GM18517 (cell line): ENCODE measurements around the gene CKAP5.

Experiments used
- ATAC-seq: cut with Tn5 transposase; IDR thresholded peaks from one replicate; pipeline ENCODE4 v1.9.1; 2021; ENCODE audit warnings: mild to moderate bottlenecking, moderate library complexity; ENCODE audit not compliant: unreplicated experiment

Gene CKAP5

GRCh38 chr11:46776878-46777277, 69.2 kb downstream of the CKAP5 start:
- ATAC-seq = no peak

- no peak for ATAC-seq
Observed at GRCh38 chr11:46769636-46770221, 76.4 kb downstream of the CKAP5 start.

- ATAC-seq = no peak
Observed at GRCh38 chr11:46766656-46767055, 79.4 kb downstream of the CKAP5 start.

- ATAC-seq = no peak
Observed at GRCh38 chr11:46762248-46762647, 83.8 kb downstream of the CKAP5 start.

- ATAC-seq = no peak
Observed at GRCh38 chr11:46761807-46762206, 84.3 kb downstream of the CKAP5 start.

- ATAC-seq = no peak
Observed at GRCh38 chr11:46760429-46761128, 85.5 kb downstream of the CKAP5 start.

GRCh38 chr11:46759196-46759595, 86.9 kb downstream of the CKAP5 start:
- ATAC-seq = no peak

- ATAC-seq = no peak
Observed at GRCh38 chr11:46755962-46756361, 90.1 kb downstream of the CKAP5 start.

DNA sequence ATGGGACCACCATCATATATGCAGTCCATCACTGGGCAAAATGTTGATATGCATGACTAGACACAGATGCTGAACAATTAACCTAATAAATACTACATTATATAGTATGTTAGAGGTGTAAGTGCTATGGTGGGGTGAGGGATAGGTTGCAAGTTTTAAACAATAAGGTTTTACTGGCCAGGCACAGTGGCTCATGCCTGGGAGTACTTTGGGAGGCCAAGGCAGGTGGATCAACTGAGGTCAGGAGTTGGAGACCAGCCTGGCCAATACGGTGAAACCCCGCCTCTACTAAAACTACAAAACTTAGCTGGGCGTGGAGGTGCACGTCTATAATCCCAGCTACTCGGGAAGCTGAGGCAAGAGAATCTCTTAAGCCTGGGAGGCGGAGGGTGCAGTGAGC, 98.9 kb downstream of the CKAP5 start:
- ATAC-seq = no peak

DNA sequence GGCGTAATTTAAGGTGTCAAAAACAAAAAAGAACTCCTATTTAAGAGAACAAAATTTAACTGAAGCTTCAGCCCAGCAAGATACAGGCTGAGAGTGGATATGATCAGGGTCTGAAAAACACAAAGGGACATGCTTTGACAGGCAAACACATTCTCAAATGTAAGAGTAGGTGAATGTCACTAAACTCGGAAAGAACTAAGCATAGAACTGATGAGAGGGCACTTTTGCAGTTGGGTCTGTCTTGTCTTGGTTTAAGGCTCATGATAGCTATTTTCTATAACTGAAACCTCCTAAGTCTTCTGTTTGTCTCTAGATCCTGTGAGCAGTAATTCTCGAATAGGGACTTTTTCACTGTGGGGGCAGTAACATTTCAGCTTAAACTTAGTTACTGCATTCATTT, 100.1 kb downstream of the CKAP5 start:
- ATAC-seq = no peak

- no peak for ATAC-seq
Observed at GRCh38 chr11:46745328-46745727, 100.8 kb downstream of the CKAP5 start.

DNA sequence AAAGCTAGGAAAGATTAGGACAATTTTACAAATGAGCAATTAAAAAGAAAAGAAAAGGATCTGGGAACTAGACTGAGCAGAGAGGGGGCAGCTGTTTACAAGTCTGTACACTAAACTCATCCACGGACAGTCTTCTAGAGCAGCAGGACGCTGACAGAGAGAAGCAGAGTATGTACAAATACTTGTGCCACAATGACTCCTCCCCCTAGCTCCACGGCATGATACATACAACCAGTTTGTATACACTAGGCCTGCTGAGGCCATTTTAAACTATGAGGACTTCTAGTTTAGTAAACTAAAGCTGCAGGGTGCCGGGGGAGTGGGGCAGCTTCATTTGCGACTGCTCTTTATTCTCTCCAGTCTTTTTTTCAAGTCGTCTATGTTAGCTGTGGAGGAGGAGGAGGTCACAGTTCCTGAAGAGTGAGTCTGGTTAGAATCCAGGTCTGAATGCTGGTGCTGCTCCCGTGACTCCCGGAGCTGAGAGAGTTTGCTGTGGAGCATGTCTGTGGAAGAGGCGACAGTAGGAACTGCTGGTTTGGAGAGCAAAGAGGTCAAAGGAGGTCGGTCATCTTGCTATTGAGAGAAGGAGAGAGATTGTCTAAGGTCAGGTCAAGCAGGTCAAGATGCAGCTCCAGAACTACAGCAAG, 102.3 kb downstream of the CKAP5 start:
- ATAC-seq = no peak

DNA sequence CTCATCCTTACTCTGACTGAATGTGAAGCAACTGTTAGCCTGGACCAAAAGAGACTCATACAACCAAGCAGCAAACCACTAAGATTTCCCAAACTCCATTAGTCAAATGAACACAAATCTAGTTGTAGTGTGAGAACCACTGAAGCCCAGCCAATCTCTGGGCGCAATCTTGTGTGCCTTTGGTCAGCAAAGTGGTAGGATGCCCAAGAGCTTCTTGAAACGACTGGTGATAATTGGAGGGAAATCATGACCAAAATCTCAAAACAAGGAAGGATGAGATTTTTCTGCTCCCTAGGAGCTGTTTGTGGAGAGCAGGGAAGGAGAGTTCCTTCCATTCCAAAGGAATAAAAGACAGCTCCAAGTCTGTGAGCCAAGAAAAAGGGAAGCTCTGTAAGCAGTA, 103.0 kb downstream of the CKAP5 start:
- ATAC-seq = no peak

GRCh38 chr11:46741600-46742484, 104.2 kb downstream of the CKAP5 start:
- no peak for ATAC-seq

DNA sequence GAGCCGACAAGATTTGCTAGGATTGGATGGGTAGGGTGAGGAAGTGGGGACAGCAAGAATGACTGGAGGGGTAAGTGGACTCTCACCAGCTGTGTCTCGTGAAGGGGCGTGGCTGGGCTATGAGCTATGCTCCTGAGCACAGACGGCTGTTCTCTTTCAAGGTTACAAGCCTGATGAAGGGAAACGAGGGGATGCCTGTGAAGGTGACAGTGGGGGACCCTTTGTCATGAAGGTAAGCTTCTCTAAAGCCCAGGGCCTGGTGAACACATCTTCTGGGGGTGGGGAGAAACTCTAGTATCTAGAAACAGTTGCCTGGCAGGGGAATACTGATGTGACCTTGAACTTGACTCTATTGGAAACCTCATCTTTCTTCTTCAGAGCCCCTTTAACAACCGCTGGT, 107.2 kb downstream of the CKAP5 start:
- ATAC-seq = no peak

- no peak for ATAC-seq
Observed at GRCh38 chr11:46737699-46738098, 108.4 kb downstream of the CKAP5 start.

GRCh38 chr11:46736615-46737014, 109.5 kb downstream of the CKAP5 start:
- ATAC-seq = no peak

- no peak for ATAC-seq
Observed at GRCh38 chr11:46736146-46736545, 109.9 kb downstream of the CKAP5 start.

GRCh38 chr11:46733234-46733633, 112.8 kb downstream of the CKAP5 start:
- no peak for ATAC-seq

DNA sequence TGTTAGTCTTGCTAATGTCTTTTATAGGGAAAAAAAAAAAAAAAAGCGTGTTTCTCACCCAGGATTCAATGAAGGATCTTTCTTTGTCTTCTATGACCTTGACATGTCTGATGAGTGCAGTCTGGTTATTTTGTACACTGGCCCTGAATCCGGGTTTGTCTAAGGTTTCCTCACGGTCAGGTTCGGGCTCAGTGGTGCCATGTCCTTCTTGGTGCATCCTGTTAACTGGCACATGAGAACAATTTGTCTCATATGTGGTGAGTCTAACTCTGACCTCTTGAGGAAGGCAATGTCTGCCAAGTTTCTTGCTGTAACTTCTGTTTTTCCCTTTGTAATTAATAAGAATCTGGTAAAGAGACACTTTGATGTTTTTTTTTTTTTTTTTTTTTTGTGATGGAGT, 114.5 kb downstream of the CKAP5 start:
- ATAC-seq = no peak
